Measurements from ENCODE around the gene RNF39.

Gene RNF39

DNA sequence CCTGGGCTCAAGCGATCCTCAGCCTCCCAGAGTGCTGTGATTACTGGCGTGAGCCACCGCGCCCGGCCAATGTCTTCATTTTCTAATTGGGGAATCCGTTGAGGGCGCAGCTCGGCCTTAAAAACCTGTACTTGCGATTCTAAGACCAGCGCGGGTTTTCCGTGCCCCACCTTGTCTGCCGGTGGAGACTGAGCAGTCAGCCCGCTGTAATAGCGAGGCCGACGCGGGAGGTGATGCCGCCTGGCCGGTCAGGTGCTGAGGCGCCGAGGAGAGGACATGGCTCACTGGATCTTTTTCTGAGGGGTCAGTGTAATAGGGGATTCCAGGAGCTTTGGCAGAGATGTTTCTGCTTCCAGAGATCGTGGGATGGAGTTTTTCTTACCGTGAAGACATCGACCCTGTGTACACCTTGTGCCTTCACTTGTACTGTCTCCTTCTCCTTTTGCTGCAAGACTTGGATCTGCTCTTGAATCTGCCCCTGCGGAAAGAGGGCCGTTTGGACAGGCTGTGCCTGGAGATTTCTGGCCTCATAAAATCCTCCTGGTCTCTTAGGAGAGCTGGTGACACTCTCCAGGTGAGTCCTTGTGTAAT, 35.8 kb upstream of the RNF39 start:
- no peaks in the 10 kb centered on the region for H3K36me3 ChIP-seq (replicated peaks in 1 of 2; ENCODE audit: control insufficient read depth in 2 of 2, insufficient read depth in 2 of 2, low read length in 2 of 2)
- H3K14ac ChIP-seq (ENCODE audit: low read length): no peak overlapping the region
- H3K4me1 ChIP-seq (ENCODE audit: control insufficient read depth in 2 of 2, insufficient read depth in 1 of 2, low read depth in 1 of 2, low read length in 2 of 2): no peaks in the 10 kb centered on the region
- H4K8ac ChIP-seq (ENCODE audit: low read depth, low read length): no peak overlapping the region
- H3K4me2 ChIP-seq (ENCODE audit: insufficient read depth, low read length, poor library complexity, severe bottlenecking): no peak overlapping the region
- H2BK12ac ChIP-seq (ENCODE audit: low read length): no peak overlapping the region
- H3K79me1 ChIP-seq (ENCODE audit: low read depth, low read length): no peaks in the 10 kb centered on the region
- H2BK5ac ChIP-seq (ENCODE audit: low read length): no peak overlapping the region
- H4K91ac ChIP-seq (ENCODE audit: low read depth, low read length, poor library complexity): no peak overlapping the region
- H2BK120ac ChIP-seq (ENCODE audit: low read depth, low read length): no peak overlapping the region
- H3K4me3 ChIP-seq (ENCODE audit: low read length in 2 of 2): no peak overlapping the region
- no peaks in the 10 kb centered on the region for H3K9me3 ChIP-seq (replicated peaks in 1 of 2; ENCODE audit: control insufficient read depth in 2 of 2, insufficient read depth in 1 of 2, low read depth in 1 of 2, low read length in 2 of 2)
- no peak overlapping the region for H3K23ac ChIP-seq (ENCODE audit: low read depth, low read length, poor library complexity)
- no peak overlapping the region for H3K27ac ChIP-seq (replicated peaks; ENCODE audit: low read length)
- H3K4ac ChIP-seq (ENCODE audit: low read length): no peak overlapping the region
- H2AK5ac ChIP-seq (ENCODE audit: low read depth, low read length): no peak overlapping the region
- no peak overlapping the region for H3K18ac ChIP-seq (ENCODE audit: low read length)
- no peak overlapping the region for H2BK15ac ChIP-seq (ENCODE audit: low read length)
- WGBS, 2 donors (ENCODE audit: extremely low coverage in 2 of 2, insufficient read length in 2 of 2, insufficient replicate concordance in 1 of 2): no CpG with 5 or more reads among the region's 27 CpGs
- no peak overlapping the region for H3K9ac ChIP-seq (ENCODE audit: low read depth, low read length, poor library complexity)
- no peak overlapping the region for H2AFZ ChIP-seq (ENCODE audit: low read length)
- peaks cover 0 to 52% (median 19%) of the 10 kb centered on the region in 3 experiments for H3K27me3 ChIP-seq (ENCODE audit: control insufficient read depth in 3 of 3, insufficient read depth in 3 of 3, low read depth in 1 of 3, low read length in 3 of 3)
- DNase-seq (ENCODE audit: low spot score): no peak

- H3K4me3 ChIP-seq (ENCODE audit: low read length in 2 of 2): no peak overlapping the region
- no peaks in the 10 kb centered on the region for H3K36me3 ChIP-seq (replicated peaks in 1 of 2; ENCODE audit: control insufficient read depth in 2 of 2, insufficient read depth in 2 of 2, low read length in 2 of 2)
- H2AFZ ChIP-seq (ENCODE audit: low read length): no peak overlapping the region
- no peak overlapping the region for H2BK15ac ChIP-seq (ENCODE audit: low read length)
- H3K4ac ChIP-seq (ENCODE audit: low read length): no peak overlapping the region
- H3K27ac ChIP-seq (replicated peaks; ENCODE audit: low read length): no peak overlapping the region
- no peaks in the 10 kb centered on the region for H3K79me1 ChIP-seq (ENCODE audit: low read depth, low read length)
- no peaks in the 10 kb centered on the region for H3K9me3 ChIP-seq (replicated peaks in 1 of 2; ENCODE audit: control insufficient read depth in 2 of 2, insufficient read depth in 1 of 2, low read depth in 1 of 2, low read length in 2 of 2)
- no peak overlapping the region for H4K91ac ChIP-seq (ENCODE audit: low read depth, low read length, poor library complexity)
- H2AK5ac ChIP-seq (ENCODE audit: low read depth, low read length): no peak overlapping the region
- H3K9ac ChIP-seq (ENCODE audit: low read depth, low read length, poor library complexity): no peak overlapping the region
- H3K4me2 ChIP-seq (ENCODE audit: insufficient read depth, low read length, poor library complexity, severe bottlenecking): no peak overlapping the region
- no peak overlapping the region for H3K18ac ChIP-seq (ENCODE audit: low read length)
- H4K8ac ChIP-seq (ENCODE audit: low read depth, low read length): no peak overlapping the region
- WGBS, 2 donors (ENCODE audit: extremely low coverage in 2 of 2, insufficient read length in 2 of 2, insufficient replicate concordance in 1 of 2): no CpG with 5 or more reads among the region's 2 CpGs
- DNase-seq (ENCODE audit: low spot score): no peak
- no peak overlapping the region for H2BK12ac ChIP-seq (ENCODE audit: low read length)
- H2BK120ac ChIP-seq (ENCODE audit: low read depth, low read length): no peak overlapping the region
- no peak overlapping the region for H2BK5ac ChIP-seq (ENCODE audit: low read length)
- H3K14ac ChIP-seq (ENCODE audit: low read length): no peak overlapping the region
- H3K23ac ChIP-seq (ENCODE audit: low read depth, low read length, poor library complexity): no peak overlapping the region
- peaks cover 4 to 6% of the 10 kb centered on the region in 2 donors for H3K4me1 ChIP-seq (ENCODE audit: control insufficient read depth in 2 of 2, insufficient read depth in 1 of 2, low read depth in 1 of 2, low read length in 2 of 2)
- peaks cover 14 to 70% (median 42%) of the 10 kb centered on the region in 3 experiments for H3K27me3 ChIP-seq (ENCODE audit: control insufficient read depth in 3 of 3, insufficient read depth in 3 of 3, low read depth in 1 of 3, low read length in 3 of 3)
Observed at GRCh38 chr6:30104661-30105060, 29.1 kb upstream of the RNF39 start.

- Histone ChIP-seq H2BK15ac (ENCODE audit: low read length) (no peak overlapping the region), H3K9ac (ENCODE audit: low read depth, low read length, poor library complexity) (no peak overlapping the region), H2AK5ac (ENCODE audit: low read depth, low read length) (no peak overlapping the region), H3K27ac (replicated peaks; ENCODE audit: low read length) (no peak overlapping the region), H3K4me2 (ENCODE audit: insufficient read depth, low read length, poor library complexity, severe bottlenecking) (peak overlapping the region; percentile 45), H3K14ac (ENCODE audit: low read length) (no peak overlapping the region), H2BK5ac (ENCODE audit: low read length) (no peak overlapping the region), H3K9me3 (replicated peaks in 1 of 2; ENCODE audit: control insufficient read depth in 2 of 2, insufficient read depth in 1 of 2, low read depth in 1 of 2, low read length in 2 of 2) (peaks cover 0 to 3% of the 10 kb centered on the region in 2 donors), H3K79me1 (ENCODE audit: low read depth, low read length) (no peaks in the 10 kb centered on the region), H2BK120ac (ENCODE audit: low read depth, low read length) (no peak overlapping the region), H2AFZ (ENCODE audit: low read length) (peak overlapping the region; percentile 82), H3K4me1 (ENCODE audit: control insufficient read depth in 2 of 2, insufficient read depth in 1 of 2, low read depth in 1 of 2, low read length in 2 of 2) (peaks cover 4 to 6% of the 10 kb centered on the region in 2 donors), H3K27me3 (ENCODE audit: control insufficient read depth in 3 of 3, insufficient read depth in 3 of 3, low read depth in 1 of 3, low read length in 3 of 3) (peaks cover 17 to 73% (median 47%) of the 10 kb centered on the region in 3 experiments), H3K4ac (ENCODE audit: low read length) (no peak overlapping the region), H3K36me3 (replicated peaks in 1 of 2; ENCODE audit: control insufficient read depth in 2 of 2, insufficient read depth in 2 of 2, low read length in 2 of 2) (no peaks in the 10 kb centered on the region), H4K8ac (ENCODE audit: low read depth, low read length) (no peak overlapping the region), H3K18ac (ENCODE audit: low read length) (no peak overlapping the region), H4K91ac (ENCODE audit: low read depth, low read length, poor library complexity) (no peak overlapping the region), H3K4me3 (ENCODE audit: low read length in 2 of 2) (no peak overlapping the region), H2BK12ac (ENCODE audit: low read length) (no peak overlapping the region), H3K23ac (ENCODE audit: low read depth, low read length, poor library complexity) (no peak overlapping the region)
- no peak for DNase-seq (ENCODE audit: low spot score)
- no CpG with 5 or more reads among the region's 3 CpGs for WGBS, 2 donors (ENCODE audit: extremely low coverage in 2 of 2, insufficient read length in 2 of 2, insufficient replicate concordance in 1 of 2)
Observed at GRCh38 chr6:30103872-30104179, 28.3 kb upstream of the RNF39 start.

DNA sequence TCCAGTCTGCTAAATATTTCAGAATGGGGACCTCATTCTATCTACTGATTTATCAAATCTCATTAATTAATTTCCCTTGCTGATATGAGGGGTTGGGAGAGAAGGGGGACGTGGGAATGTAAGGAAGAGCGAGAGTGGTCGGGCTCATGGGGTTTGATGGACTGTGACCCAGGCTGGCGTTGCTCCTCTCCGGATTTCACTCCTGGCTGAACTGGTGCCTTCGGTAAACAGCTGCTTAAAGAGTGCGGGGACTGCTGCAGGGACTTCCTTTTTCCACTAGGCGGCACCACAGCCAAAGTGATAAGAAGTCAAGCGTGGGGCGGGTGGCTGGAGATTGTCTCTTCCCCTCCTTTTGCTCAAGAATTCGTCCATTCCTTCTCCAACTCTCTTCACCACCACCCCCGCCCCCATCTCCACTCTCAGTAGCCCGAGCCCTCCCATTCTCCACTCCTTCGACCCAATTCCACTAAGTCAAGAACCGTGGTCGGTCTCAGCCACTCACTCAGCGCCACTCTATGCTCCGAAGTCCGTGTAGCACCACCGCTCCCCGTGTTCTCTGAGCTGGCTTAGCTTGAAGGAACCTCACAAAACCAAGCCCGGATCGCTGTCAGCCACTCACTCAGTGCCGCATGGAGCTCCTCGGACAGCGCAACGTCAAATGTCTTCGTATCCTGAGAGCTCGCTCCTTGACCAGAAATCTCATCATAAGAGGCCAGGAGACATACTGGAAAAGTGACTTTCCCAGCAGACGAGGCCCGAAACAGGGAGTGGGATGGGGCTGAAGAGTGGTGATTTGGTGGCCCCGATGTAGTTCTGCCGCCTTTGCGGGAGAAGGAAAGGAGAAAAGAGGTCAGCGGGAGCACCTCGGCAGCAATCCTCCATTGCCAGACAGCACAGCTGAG, 27.7 kb upstream of the RNF39 start:
- Histone ChIP-seq H3K27me3 (ENCODE audit: control insufficient read depth in 3 of 3, insufficient read depth in 3 of 3, low read depth in 1 of 3, low read length in 3 of 3) (peaks cover 17 to 75% (median 53%) of the 10 kb centered on the region in 3 experiments), H2BK5ac (ENCODE audit: low read length) (no peak overlapping the region), H2AFZ (ENCODE audit: low read length) (peak overlapping the region; percentile 82), H3K23ac (ENCODE audit: low read depth, low read length, poor library complexity) (peak overlapping the region; percentile 13), H4K91ac (ENCODE audit: low read depth, low read length, poor library complexity) (no peak overlapping the region), H3K18ac (ENCODE audit: low read length) (peak overlapping the region; percentile 1), H2BK15ac (ENCODE audit: low read length) (no peak overlapping the region), H4K8ac (ENCODE audit: low read depth, low read length) (no peak overlapping the region), H3K9ac (ENCODE audit: low read depth, low read length, poor library complexity) (no peak overlapping the region), H3K27ac (replicated peaks; ENCODE audit: low read length) (no peak overlapping the region), H3K79me1 (ENCODE audit: low read depth, low read length) (no peaks in the 10 kb centered on the region), H3K9me3 (replicated peaks in 1 of 2; ENCODE audit: control insufficient read depth in 2 of 2, insufficient read depth in 1 of 2, low read depth in 1 of 2, low read length in 2 of 2) (peaks cover 0 to 3% of the 10 kb centered on the region in 2 donors), H3K36me3 (replicated peaks in 1 of 2; ENCODE audit: control insufficient read depth in 2 of 2, insufficient read depth in 2 of 2, low read length in 2 of 2) (no peaks in the 10 kb centered on the region), H3K4me1 (ENCODE audit: control insufficient read depth in 2 of 2, insufficient read depth in 1 of 2, low read depth in 1 of 2, low read length in 2 of 2) (peaks cover 4 to 6% of the 10 kb centered on the region in 2 donors), H3K4me2 (ENCODE audit: insufficient read depth, low read length, poor library complexity, severe bottlenecking) (peak overlapping the region; percentile 45), H3K14ac (ENCODE audit: low read length) (no peak overlapping the region), H2BK12ac (ENCODE audit: low read length) (no peak overlapping the region), H2AK5ac (ENCODE audit: low read depth, low read length) (no peak overlapping the region), H3K4ac (ENCODE audit: low read length) (no peak overlapping the region), H3K4me3 (ENCODE audit: low read length in 2 of 2) (peak overlapping the region; percentile 26 to 61), H2BK120ac (ENCODE audit: low read depth, low read length) (no peak overlapping the region)
- no CpG with 5 or more reads among the region's 36 CpGs for WGBS, 2 donors (ENCODE audit: extremely low coverage in 2 of 2, insufficient read length in 2 of 2, insufficient replicate concordance in 1 of 2)
- DNase-seq (ENCODE audit: low spot score): peak; percentile 87

Measured in neuronal stem cell (in vitro differentiated cells).